HG03457 (cell line): Measurements from ENCODE around the gene SYMPK.
"Not testable (repeated sequence)": the region's sequence is repeated elsewhere in the genome, so short reads cannot be mapped to it uniquely, and the experiment has no call there.

Experiments
- ATAC-seq: cut with Tn5 transposase; IDR thresholded peaks from one replicate; pipeline ENCODE4 v1.9.1; 2021; ENCODE audit warnings: moderate number of reproducible peaks; ENCODE audit not compliant: unreplicated experiment

Gene SYMPK

DNA sequence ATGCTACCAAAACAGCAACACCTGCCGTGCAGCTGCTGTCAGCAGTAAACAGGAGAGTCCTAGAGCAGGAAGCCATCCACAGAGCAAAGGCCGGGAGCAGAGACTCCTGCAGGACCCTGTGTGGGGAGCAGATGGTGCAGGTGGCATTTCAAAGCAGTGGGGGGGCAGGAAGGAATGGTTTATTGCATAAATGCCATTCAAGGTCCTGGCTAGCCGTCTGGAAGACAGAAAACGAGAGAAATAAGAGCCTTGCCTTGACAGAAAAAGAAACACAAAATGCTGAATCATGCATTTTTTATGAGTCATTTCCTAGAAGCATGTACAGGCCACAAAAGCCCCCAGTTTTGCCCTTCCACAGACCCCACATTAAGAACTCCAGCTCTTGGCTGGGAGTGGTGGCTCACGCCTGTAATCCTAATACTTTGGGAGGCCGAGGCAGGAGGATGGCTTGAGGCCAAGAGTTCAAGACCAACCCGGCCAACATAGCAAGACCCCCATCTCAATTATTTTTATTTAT is 53.2 kb downstream of the SYMPK start:
- ATAC-seq, result no peak

- no peak for ATAC-seq
These were observed 57.2 kb downstream of the SYMPK start for GRCh38 chr19:45805719-45806118.

DNA sequence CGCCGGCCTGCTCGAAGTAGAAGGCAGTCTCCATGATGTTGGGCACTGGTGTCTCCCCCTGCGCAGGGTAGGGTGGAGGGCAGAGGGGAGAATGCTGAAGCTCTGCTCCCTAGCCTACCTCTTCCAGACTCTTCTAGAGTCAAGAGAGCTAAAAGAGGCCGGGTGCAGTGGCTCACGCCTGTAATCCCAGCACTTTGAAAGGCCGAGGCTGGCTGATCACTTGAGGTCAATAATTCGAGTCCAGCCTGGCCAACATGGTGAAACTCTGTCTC is 58.1 kb downstream of the SYMPK start:
- no peak for ATAC-seq

DNA sequence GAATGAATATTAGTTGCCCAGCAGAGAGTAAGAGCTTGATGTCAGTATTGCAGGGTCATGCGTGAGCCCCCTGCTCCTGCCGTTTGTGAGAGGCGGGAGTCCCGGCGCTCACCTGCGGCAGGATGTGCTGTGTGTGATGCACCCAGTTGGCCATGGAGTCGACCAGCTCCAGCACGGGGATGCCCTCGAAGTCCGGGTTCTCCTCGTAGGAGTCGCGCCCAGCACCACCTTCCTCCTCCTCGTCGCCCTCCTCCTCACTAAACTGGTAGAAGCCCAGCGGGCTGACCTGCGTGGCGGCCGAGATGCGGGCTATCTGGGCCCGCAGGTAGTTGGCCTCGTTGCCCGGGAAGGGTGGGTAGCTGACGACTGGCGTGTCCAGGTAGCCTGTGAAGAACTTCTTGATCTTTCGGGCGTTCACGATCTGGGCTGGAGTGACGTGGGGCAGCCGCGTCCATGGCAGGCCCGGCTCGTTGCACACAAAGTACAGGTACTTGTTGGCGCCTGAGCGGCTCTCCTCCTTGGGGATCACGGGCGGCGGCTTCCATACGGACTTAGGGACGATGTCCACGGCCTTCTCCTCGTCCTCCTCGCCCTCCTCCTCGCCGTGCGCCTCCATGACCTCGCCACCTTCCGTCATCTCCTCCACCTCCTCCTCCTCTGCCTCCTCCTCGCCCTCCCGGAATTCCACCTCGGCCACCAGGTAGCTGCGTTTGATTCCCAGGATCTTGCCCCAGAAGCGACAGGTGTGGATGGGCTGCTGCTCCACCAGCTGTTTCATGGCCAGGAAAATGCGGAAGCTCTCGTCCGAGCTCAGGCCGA is 58.6 kb downstream of the SYMPK start:
- ATAC-seq, result no peak

- no peak for ATAC-seq
These were observed 61.3 kb downstream of the SYMPK start for GRCh38 chr19:45801603-45802175.

- ATAC-seq, result no peak
These were observed 62.8 kb downstream of the SYMPK start for GRCh38 chr19:45800070-45800553.

- not testable (repeated sequence) for ATAC-seq
These were observed 63.4 kb downstream of the SYMPK start for GRCh38 chr19:45799541-45799940.

DNA sequence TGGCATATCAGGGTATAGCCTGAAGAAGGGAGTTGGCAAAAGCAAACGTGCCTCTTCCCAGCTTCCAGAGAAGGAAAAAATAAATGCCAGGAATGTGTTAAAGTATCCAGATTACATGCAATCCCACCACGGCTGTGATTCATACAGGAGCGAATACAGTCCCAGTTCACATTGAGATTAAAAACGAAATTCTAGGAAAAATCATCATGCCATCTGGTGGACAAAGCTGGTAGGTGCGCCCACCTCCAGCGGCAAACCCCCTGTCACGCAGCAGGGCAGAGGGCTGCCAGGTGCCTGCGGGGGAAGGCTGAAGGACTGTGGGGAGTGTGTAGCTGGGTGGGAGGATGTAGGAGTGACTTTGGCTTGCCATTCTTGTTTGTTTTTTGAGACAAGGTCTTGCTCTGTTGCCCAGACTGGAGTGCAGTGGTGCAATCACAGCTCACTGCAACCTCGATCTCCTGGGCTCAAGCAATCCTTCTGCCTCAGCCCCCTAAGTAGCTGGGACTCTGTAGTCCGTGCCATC is 63.9 kb downstream of the SYMPK start:
- no peak for ATAC-seq

DNA sequence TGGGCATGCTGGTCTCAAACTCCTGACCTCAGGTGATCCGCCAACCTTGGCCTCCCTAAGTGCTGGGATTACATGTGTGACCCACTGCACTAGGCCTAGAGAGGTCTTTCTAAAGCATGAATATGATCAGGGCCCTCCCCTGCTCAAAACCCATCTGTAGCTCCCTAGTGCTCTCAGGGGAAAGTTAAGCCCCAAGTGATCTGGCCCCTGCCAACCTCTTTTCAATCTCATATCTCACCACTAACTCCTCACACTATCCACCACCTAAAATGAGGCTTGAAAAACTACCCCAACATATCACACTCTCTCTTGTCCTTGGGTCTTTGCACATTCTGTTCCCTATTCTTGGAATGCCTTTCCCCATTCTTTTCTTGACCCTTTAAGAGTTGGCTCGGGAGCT is 68.3 kb downstream of the SYMPK start:
- no peak for ATAC-seq

GRCh38 chr19:45793876-45794275 is 69.1 kb downstream of the SYMPK start:
- ATAC-seq, result no peak

GRCh38 chr19:45793178-45793564 is 69.8 kb downstream of the SYMPK start:
- no peak for ATAC-seq

- peak; percentile 75 for ATAC-seq
These were observed 70.3 kb downstream of the SYMPK start, which contains the start of gene DMWD for GRCh38 chr19:45792470-45793177. TSS of gene DMWD (minus strand) at chr19:45792845. CDS start at chr19:45792756, 89 bp downstream.

- peak; percentile 19 for ATAC-seq
These were observed 71.0 kb downstream of the SYMPK start for GRCh38 chr19:45791744-45792469.

DNA sequence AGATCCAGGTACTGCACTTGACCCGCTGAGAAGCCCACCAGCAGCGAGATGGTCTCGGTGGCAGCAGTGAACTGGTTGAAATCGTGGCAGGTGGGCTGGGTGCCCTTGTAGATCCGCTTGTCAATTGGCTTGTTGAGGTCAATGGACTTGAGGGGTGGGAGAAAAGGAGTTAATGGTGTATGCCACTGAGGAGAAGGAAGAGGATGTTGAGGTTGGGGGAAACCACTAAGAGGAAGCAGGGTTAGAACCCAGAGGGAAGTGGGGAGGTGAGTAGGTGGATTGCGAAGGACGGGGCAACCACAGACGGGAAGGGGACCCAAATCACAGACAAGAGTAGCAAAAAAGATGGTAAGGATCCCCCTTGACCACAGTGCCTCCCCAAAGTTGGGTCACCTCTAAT is 72.0 kb downstream of the SYMPK start:
- no peak for ATAC-seq

DNA sequence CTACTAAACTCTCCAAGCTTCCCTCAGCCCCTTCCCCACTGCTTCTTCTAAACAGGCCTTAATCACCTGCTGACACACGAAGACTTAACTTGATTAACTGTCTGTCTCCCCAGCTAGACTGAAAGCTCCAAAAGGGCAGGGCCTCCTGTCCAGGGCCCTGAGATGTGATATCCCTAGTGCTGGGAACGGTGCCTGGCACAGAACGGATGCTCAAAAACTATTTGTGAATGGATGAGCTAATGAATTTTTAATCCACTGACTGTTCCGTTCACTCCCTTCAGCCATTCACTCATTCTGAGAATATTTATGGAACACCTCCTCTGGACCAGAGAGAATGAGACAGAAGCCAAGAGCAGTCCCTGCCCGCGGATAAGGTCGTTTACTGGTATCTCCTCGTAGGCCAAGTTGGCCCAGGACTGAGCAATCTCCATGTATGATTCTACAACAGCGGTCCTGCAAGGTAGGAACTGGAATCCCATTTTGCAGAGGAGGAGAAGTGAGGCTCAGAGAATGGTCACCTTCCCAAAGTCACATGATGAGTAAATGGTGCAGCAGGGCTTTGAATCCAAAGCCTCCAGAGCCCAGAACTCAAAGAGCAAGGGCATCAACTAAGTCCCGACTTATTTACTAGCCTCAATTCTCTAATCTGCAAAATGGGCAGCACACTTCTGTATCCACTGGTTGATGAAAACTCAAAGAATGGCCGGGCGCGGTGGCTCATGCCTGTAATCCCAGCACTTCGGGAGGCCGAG is 73.7 kb downstream of the SYMPK start:
- ATAC-seq, result no peak

DNA sequence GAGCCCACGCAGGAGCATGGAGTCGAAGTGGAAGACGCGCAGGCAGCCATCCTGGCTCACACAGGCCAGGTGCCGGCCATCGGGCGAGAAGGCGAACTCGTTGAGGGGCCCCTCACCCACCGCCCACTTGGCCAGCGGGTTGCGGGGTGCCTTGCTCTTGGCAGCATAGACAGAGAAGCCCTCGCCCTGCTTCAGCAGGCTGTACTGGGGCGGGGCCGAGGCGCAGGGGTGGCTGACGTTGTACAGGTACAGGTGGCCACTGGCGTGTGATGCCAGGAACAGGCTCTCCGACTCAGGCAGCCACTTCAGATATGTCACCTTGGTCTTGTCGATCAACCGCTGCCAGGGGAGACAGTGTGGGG is 76.4 kb downstream of the SYMPK start:
- no peak for ATAC-seq

- no peak for ATAC-seq
These were observed 77.0 kb downstream of the SYMPK start for GRCh38 chr19:45785781-45786532.

GRCh38 chr19:45785097-45785496 is 77.8 kb downstream of the SYMPK start:
- no peak for ATAC-seq

- ATAC-seq, result no peak
These were observed 78.9 kb downstream of the SYMPK start for GRCh38 chr19:45784096-45784495.
